Liver (tissue), 3 donors: Measurements from ENCODE around the gene SMIM21.

ENCODE experiments used
- ATF3 ChIP-seq: IDR thresholded peaks from 2 replicates; pipeline ENCODE4 v1.6.1; 2016; ENCODE audit warnings: antibody characterized with exemption
- FOXA1 ChIP-seq: IDR thresholded peaks from 2 replicates; pipeline ENCODE4 v1.6.1; 2016; ENCODE audit warnings: antibody characterized with exemption
- FOXA2 ChIP-seq: IDR thresholded peaks from 2 replicates; pipeline ENCODE4 v1.6.1; 2016; ENCODE audit warnings: antibody characterized with exemption
- JUND ChIP-seq, 2 donors: IDR thresholded peaks; 2 replicates each; pipeline ENCODE4 v1.6.1; 2016; ENCODE audit warnings: antibody characterized with exemption in 2 of 2
- RAD21 ChIP-seq, 2 donors: IDR thresholded peaks; 2 replicates each; pipeline ENCODE4 v1.6.1; 2016; ENCODE audit warnings: antibody characterized with exemption in 2 of 2, mild to moderate bottlenecking in 2 of 2
- SP1 ChIP-seq: IDR thresholded peaks from 2 replicates; pipeline ENCODE4 v1.6.1; 2018; ENCODE audit warnings: antibody characterized with exemption, mild to moderate bottlenecking
- TAF1 ChIP-seq: conservative IDR thresholded peaks from 2 replicates; pipeline ENCODE4 v1.6.1; 2016; ENCODE audit warnings: antibody characterized with exemption, mild to moderate bottlenecking
- TF ChIP-seq, protein P1 (sequence below): fragments of 150-350 bp; IDR thresholded peaks from 2 replicates; pipeline ENCODE4 v1.5.1; 2017; ENCODE audit warnings: improper control_type of control experiment, low read depth, low read length; ENCODE audit not compliant: missing input control
- TF ChIP-seq, protein P2 (sequence below): IDR thresholded peaks from 2 replicates; pipeline ENCODE4 v1.6.1; 2016; ENCODE audit warnings: antibody characterized with exemption, mild to moderate bottlenecking
- donor health status: healthy.
- donor health status: healthy.

GRCh38 chr18:75374466-75374865 is 53.0 kb downstream of the SMIM21 start:
- TF ChIP-seq FOXA1 (no peak), JUND (IDR thresholded peaks at IDR 0.05) (no peak), RAD21 (IDR thresholded peaks at IDR 0.05) (no peak), FOXA2 (no peak), TAF1 (no peak), ATF3 (no peak), SP1 (no peak)
- TF ChIP-seq, protein P1, sequence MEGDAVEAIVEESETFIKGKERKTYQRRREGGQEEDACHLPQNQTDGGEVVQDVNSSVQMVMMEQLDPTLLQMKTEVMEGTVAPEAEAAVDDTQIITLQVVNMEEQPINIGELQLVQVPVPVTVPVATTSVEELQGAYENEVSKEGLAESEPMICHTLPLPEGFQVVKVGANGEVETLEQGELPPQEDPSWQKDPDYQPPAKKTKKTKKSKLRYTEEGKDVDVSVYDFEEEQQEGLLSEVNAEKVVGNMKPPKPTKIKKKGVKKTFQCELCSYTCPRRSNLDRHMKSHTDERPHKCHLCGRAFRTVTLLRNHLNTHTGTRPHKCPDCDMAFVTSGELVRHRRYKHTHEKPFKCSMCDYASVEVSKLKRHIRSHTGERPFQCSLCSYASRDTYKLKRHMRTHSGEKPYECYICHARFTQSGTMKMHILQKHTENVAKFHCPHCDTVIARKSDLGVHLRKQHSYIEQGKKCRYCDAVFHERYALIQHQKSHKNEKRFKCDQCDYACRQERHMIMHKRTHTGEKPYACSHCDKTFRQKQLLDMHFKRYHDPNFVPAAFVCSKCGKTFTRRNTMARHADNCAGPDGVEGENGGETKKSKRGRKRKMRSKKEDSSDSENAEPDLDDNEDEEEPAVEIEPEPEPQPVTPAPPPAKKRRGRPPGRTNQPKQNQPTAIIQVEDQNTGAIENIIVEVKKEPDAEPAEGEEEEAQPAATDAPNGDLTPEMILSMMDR = no peak
- TF ChIP-seq, protein P2, sequence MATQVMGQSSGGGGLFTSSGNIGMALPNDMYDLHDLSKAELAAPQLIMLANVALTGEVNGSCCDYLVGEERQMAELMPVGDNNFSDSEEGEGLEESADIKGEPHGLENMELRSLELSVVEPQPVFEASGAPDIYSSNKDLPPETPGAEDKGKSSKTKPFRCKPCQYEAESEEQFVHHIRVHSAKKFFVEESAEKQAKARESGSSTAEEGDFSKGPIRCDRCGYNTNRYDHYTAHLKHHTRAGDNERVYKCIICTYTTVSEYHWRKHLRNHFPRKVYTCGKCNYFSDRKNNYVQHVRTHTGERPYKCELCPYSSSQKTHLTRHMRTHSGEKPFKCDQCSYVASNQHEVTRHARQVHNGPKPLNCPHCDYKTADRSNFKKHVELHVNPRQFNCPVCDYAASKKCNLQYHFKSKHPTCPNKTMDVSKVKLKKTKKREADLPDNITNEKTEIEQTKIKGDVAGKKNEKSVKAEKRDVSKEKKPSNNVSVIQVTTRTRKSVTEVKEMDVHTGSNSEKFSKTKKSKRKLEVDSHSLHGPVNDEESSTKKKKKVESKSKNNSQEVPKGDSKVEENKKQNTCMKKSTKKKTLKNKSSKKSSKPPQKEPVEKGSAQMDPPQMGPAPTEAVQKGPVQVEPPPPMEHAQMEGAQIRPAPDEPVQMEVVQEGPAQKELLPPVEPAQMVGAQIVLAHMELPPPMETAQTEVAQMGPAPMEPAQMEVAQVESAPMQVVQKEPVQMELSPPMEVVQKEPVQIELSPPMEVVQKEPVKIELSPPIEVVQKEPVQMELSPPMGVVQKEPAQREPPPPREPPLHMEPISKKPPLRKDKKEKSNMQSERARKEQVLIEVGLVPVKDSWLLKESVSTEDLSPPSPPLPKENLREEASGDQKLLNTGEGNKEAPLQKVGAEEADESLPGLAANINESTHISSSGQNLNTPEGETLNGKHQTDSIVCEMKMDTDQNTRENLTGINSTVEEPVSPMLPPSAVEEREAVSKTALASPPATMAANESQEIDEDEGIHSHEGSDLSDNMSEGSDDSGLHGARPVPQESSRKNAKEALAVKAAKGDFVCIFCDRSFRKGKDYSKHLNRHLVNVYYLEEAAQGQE = no peak
